ENCODE measurements around the gene ACYP2.

Gene ACYP2

DNA sequence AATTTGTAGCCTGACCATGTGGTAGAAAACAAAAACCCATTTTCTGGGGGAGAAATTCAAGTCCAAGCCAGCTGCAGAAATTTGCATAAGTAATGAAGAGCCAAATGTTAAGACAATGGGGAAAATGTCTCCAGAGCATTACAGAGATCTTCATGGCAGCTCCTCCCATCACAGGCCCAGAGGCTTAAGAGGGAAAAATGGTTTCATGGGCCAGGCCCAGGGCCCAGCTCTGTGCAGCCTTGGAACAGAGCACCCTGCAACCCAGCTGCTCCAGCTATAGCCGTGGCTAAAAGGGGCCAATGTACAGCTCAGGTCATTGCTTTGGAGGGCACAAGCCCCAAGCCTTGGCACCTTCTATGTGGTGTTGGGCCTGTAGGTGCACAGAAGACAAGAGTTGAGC lies 209.7 kb downstream of the ACYP2 start (continued):
- TF ChIP-seq ELK4 (IDR thresholded peaks at IDR 0.05; ENCODE audit: borderline replicate concordance, low read depth, low read length): no peak
- TF ChIP-seq ZNF394 (tag by site-specific recombination; IDR thresholded peaks at IDR 0.05; ENCODE audit: borderline replicate concordance): no peak
- TF ChIP-seq ZNF585B (tag by site-specific recombination; IDR thresholded peaks at IDR 0.05): peak; percentile 93
- TF ChIP-seq SETDB1 (IDR thresholded peaks at IDR 0.05; ENCODE audit: insufficient read length, low read length): peak; percentile 47
- TF ChIP-seq ZNF549 (tag by site-specific recombination; IDR thresholded peaks at IDR 0.05): no peak

DNA sequence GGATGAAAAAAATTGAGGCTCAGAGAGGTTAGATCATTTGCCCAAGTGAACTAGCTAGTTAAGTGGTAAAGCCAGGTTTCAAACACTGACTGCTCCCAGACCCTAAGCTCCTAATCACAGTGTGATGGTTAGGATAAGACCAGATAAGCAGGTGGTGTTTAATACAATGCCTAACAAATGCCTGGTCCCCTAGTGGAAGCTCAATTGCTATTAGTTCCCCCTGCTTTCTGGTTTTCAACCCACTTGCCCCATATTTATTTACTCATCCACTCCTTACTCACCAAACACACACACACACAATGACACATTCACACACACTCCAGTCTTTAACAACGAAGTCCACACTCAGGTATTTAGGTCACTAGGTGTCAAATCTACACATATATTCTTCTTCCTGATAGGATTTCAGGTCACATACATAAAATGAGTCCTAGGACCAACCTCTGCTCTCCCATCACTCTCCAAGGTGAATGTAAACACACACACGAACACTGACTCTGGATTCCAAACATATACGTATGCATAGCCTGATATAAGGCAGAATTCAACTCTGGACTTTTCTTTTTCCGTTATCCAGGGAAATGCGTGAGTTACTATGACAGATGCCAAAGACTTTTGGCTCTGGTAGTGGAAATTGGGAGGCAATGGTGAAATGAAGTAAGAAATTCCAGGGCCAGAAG lies 214.2 kb downstream of the ACYP2 start:
- no peaks in the 10 kb centered on the region for H3K36me3 ChIP-seq (ENCODE audit: control insufficient read depth in 2 of 2, insufficient read depth in 1 of 2, low read length in 2 of 2)
- no peaks in the 10 kb centered on the region for H3K9me3 ChIP-seq (ENCODE audit: control insufficient read depth, insufficient read depth, low read depth, low read length)
- H3K4me1 ChIP-seq (ENCODE audit: control insufficient read depth, insufficient read depth, low read length): no peaks in the 10 kb centered on the region
- TF ChIP-seq ZNF174 (tag by site-specific recombination; IDR thresholded peaks at IDR 0.05): no peak
- TF ChIP-seq, protein P1, sequence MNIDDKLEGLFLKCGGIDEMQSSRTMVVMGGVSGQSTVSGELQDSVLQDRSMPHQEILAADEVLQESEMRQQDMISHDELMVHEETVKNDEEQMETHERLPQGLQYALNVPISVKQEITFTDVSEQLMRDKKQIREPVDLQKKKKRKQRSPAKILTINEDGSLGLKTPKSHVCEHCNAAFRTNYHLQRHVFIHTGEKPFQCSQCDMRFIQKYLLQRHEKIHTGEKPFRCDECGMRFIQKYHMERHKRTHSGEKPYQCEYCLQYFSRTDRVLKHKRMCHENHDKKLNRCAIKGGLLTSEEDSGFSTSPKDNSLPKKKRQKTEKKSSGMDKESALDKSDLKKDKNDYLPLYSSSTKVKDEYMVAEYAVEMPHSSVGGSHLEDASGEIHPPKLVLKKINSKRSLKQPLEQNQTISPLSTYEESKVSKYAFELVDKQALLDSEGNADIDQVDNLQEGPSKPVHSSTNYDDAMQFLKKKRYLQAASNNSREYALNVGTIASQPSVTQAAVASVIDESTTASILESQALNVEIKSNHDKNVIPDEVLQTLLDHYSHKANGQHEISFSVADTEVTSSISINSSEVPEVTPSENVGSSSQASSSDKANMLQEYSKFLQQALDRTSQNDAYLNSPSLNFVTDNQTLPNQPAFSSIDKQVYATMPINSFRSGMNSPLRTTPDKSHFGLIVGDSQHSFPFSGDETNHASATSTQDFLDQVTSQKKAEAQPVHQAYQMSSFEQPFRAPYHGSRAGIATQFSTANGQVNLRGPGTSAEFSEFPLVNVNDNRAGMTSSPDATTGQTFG (tag by site-specific recombination; IDR thresholded peaks at IDR 0.05; ENCODE audit: borderline replicate concordance): no peak
- TF ChIP-seq ZNF416 (tag by site-specific recombination; IDR thresholded peaks at IDR 0.05): no peak
- no peak for TF ChIP-seq HOXC10 (CRISPR knock-in tag; IDR thresholded peaks at IDR 0.05)
- TF ChIP-seq ZNF639 (tag by site-specific recombination; IDR thresholded peaks at IDR 0.05): no peak
- TF ChIP-seq SP2 (tag by site-specific recombination; IDR thresholded peaks at IDR 0.05): no peak
- no peak for TF ChIP-seq ZNF354C (tag by site-specific recombination; IDR thresholded peaks at IDR 0.05; ENCODE audit: borderline replicate concordance, low read depth)
- no peak for TF ChIP-seq PRDM4 (tag by site-specific recombination; IDR thresholded peaks at IDR 0.05)
- TF ChIP-seq ZNF518A (tag by site-specific recombination; conservative IDR thresholded peaks at IDR 0.05; ENCODE audit: low read depth): no peak
- no peak for TF ChIP-seq ZBTB17 (tag by site-specific recombination; IDR thresholded peaks at IDR 0.05)
- TF ChIP-seq ZNF670 (tag by site-specific recombination; IDR thresholded peaks at IDR 0.05; ENCODE audit: low read depth): no peak
- peak; percentile 24; the same call in 1 of the 2 replicates for TF ChIP-seq ZSCAN4 (tag by site-specific recombination; IDR thresholded peaks at IDR 0.05)
- peak; percentile 84 for TF ChIP-seq ZNF335 (tag by site-specific recombination; conservative IDR thresholded peaks at IDR 0.05)
- no peak for TF ChIP-seq ZSCAN30 (tag by site-specific recombination; IDR thresholded peaks at IDR 0.05)
- TF ChIP-seq KLF9 (tag by site-specific recombination; IDR thresholded peaks at IDR 0.05; ENCODE audit: low read depth): 0 out of 2 replicates have a peak, but pooled peaks have one; percentile 8
- no peak for TF ChIP-seq ZBTB48 (tag by site-specific recombination; IDR thresholded peaks at IDR 0.05)
- TF ChIP-seq GLIS2 (tag by site-specific recombination; IDR thresholded peaks at IDR 0.05): no peak
- no peak overlapping the region for H3K4me3 ChIP-seq (ENCODE audit: low read depth, low read length)
- ChIA-PET POLR2A (interaction anchor here (0.9 kb wide), 1 partner anchor 30 kb away, joined by 3 read pairs; no protein-coding TSS in a partner anchor), CTCF (interaction anchor here (0.5 to 0.6 kb wide), 2 partner anchors 191 to 215 kb away, joined by 3 read pairs; no protein-coding TSS in a partner anchor)
- no peak overlapping the region for H3K27ac ChIP-seq (ENCODE audit: extremely low read depth, low read depth, low read length)

Data from HEK293 (cell line).